HG02943 (cell line): ENCODE measurements around the gene IGSF10.
"Not testable (repeated sequence)": the region's sequence is repeated elsewhere in the genome, so short reads cannot be mapped to it uniquely, and the experiment has no call there.

Experiments
- ATAC-seq: cut with Tn5 transposase; IDR thresholded peaks from one replicate; pipeline ENCODE4 v1.9.1; 2021; ENCODE audit warnings: mild to moderate bottlenecking, low read depth, moderate library complexity; ENCODE audit not compliant: unreplicated experiment

Gene IGSF10, protein sequence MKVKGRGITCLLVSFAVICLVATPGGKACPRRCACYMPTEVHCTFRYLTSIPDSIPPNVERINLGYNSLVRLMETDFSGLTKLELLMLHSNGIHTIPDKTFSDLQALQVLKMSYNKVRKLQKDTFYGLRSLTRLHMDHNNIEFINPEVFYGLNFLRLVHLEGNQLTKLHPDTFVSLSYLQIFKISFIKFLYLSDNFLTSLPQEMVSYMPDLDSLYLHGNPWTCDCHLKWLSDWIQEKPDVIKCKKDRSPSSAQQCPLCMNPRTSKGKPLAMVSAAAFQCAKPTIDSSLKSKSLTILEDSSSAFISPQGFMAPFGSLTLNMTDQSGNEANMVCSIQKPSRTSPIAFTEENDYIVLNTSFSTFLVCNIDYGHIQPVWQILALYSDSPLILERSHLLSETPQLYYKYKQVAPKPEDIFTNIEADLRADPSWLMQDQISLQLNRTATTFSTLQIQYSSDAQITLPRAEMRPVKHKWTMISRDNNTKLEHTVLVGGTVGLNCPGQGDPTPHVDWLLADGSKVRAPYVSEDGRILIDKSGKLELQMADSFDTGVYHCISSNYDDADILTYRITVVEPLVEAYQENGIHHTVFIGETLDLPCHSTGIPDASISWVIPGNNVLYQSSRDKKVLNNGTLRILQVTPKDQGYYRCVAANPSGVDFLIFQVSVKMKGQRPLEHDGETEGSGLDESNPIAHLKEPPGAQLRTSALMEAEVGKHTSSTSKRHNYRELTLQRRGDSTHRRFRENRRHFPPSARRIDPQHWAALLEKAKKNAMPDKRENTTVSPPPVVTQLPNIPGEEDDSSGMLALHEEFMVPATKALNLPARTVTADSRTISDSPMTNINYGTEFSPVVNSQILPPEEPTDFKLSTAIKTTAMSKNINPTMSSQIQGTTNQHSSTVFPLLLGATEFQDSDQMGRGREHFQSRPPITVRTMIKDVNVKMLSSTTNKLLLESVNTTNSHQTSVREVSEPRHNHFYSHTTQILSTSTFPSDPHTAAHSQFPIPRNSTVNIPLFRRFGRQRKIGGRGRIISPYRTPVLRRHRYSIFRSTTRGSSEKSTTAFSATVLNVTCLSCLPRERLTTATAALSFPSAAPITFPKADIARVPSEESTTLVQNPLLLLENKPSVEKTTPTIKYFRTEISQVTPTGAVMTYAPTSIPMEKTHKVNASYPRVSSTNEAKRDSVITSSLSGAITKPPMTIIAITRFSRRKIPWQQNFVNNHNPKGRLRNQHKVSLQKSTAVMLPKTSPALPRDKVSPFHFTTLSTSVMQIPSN (N-terminal part only)

DNA sequence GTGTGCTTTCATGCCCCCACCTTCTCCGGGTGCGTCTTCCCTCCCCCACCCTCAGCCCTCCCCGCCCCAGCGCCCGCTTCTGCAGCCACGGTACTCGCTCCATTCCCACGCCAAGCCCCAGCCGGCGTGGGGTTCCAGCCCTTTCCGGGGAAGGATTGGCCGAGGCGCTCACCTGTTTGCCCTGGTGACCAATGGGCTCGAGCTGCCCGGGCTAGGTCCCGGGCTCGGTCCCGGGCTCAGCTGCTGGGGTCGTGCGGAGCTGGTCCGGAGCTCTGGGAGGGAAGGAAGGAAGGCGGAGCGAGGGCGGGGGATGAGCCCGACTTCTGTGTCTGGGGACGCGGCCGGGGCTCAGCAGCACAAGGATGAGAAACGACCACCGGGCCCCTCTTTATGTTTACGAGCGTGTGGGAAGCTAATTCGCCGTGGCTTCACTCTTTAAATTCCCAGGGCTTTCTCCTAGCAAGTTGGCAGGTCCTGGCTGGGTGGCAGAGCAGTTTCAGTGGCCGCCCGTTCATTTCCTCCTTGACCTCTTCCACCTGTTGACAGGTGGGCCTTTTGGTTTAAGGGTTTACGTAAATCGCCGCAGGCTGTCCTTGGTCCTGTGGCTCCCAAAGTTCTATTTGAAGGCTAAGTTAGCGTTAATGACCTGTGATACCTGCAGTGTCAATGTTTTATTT lies at the start of gene IGSF10:
Gene IGSF10 (minus strand): TSS at position 288 of the 677 bp plus-strand sequence. CDS start 2,352 bp downstream, outside the sequence.
- no peak for ATAC-seq

DNA sequence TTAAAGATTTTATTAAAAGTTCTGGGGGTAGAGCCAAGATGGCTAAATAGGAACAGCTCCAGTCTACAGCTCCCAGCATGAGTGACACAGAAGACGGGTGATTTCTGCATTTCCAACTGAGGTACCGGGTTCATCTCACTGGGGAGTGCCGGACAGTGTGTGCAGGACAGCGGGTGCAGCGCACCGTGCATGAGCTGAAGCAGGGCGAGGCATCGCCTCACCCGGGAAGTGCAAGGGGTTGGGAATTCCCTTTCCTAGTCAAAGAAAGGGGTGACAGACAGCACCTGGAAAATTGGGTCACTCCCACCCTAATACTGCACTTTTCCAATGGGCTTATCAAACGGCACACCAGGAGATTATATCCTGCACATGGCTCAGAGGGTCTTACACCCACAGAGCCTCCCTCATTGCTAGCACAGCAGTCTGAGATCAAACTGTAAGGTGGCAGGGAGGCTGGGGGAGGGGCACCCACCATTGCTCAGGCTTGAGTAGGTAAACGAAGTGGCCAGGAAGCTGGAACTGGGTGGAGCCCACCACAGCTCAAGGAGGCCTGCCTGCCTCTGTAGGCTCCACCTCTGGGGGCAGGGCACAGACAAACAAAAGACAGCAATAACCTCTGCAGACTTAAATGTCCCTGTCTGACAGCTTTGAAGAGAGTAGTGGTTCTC lies 48.7 kb upstream of the IGSF10 start:
- not testable (repeated sequence) for ATAC-seq

DNA sequence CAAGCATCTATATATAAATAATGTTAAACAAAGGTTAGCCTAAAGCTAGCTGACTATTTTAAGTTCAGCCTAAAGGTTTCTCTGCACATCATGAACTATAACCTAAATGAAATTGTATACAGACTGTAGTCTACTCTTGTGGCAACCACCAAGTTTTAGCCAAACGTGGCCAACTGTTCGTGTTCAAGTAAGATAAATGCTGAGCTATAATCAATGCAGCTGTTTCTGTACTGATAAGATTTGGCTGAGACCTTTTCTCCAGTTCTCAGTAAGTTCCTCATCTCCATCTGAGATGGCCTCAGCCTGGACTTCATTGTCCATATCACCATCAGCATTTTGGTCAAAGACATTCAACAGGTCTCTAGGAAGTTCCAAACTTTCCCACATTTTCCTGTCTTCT lies 43.7 kb upstream of the IGSF10 start:
- ATAC-seq, result no peak

DNA sequence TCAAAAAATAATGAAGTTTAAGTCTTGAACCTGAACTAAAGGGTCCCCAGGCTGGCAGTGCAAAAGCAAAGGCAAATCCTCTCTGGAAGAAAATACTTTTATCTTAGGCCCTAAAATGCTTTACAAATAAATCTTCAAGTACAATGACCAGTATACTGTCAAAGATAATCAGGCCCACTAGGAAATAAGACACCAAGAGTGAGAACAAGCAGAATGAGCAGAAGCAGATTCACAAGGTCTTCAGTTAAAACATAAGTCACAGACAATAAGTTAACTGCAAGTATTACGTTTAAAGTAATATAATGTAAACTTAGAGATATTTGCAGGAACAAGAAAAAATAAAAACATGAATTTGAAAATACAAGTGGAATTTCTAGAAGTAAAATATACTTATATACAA lies 42.2 kb upstream of the IGSF10 start:
- no peak for ATAC-seq

DNA sequence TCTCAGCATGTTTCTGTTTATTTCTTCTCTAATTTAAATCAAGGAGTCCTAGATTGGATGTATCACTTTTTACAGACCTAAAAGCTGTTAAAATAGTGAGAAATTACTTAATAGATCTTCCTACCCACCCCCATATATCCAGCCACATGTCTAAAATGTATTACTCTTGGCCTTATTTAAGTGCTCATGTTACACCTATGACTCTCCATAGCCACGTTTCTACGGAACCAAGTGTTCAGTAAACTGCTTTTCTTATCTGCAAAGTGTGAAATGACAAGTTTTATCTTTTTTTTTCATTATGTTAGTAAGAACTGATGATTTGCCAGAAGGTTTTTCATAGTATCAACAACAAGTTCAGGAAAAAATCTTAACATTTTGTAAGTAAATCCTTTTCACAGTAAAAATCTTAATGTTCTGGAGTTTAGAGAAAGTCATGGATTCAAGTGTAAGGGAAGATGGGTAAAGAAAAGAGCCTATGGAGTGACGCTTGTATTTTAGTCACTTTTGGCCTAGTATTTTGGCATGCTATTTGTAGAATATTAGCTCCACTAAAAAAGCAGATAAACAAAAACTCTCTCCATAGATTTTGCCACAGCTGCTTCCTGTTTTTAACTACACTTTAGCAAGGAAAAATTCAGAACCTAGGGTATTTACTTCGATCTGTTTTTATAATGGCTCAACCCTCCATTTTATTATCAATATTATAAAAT lies 41.2 kb upstream of the IGSF10 start:
- no peak for ATAC-seq

DNA sequence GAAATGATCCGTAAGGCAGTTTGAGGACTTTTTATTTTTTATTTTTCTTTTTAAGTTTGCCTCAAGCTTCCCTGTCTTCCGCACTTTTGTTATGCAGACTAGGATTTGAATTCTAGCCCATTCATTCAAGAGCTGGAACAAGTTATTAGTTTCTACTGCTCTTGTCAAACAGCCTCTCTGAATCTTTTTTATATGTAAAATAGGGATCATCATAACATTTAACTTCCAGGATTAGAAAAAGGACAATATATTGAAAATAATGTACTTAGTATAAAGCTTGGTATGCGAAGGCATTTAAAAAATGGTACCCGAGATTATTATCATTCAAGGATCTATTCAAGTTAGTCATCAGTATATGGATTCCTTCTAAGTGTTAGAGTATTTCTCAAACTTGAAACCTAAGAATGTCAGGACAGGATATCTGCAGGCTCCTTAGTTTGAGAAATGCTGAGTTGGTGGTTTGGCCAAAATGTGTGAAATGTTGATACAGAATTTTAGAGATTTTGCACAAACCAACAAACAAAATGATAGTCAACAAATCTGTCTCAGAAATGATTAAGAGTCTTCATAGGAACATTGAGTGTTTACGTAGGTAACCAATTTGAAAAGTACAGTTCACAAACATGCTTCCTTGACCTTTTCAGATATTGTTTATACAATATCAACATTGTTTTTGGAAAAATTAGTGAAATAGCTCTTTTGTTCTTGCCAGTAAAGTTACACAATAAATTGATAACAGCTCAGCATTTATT lies 40.5 kb upstream of the IGSF10 start:
- no peak for ATAC-seq

DNA sequence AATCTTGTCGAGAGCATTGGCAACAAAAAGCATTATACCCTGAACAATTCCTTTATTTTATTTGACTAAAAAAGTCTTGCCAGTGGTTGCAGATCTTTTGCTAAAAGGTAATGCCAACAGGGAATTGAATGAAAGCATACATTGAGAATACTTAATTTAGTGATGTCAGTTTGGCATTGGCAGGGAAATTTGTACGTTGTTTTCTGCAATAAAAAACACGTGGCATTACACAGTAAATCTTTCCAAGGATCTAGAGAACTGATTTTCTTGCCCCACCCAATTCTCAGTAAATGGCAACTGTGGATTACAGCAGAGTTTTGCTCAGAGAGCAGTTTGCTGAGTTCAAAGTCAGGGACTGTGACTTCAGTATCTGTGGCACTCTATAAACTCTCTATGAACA lies 38.3 kb upstream of the IGSF10 start:
- no peak for ATAC-seq

DNA sequence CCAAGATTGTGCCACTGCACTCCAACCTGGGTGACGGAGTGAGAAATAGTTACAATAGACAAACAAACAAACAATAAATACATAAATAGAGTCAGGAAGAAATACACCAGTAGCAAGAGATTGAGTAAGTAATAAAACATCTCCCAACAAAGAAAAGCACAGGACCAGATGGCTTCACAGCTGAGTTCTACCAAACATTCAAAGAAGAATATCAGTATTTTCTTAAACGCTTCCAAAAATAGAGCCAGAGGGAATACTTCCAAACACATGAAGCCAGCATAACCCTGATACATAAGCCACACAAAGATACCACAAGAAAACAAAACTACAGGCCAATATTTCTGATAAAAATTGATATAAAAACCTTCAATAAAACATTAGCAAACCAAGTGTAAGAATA lies 30.7 kb upstream of the IGSF10 start:
- ATAC-seq, result no peak

DNA sequence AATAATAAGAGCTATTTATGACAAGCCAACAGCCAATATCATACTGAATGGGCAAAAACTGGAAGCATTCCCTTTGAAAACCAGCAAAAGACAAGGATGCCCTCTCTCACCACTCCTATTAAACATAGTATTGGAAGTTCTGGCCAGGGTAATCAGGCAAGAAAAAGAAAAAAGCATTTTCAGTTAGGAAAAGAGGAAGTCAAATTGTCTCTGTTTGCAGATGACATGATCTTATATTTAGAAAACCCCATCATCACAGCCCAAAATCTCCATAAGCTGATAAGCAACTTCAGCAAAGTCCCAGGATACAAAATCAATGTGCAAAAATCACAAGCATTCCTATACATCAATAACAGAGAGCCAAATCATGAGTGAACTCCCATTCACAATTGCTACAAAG lies 27.0 kb upstream of the IGSF10 start:
- ATAC-seq, result not testable (repeated sequence)

DNA sequence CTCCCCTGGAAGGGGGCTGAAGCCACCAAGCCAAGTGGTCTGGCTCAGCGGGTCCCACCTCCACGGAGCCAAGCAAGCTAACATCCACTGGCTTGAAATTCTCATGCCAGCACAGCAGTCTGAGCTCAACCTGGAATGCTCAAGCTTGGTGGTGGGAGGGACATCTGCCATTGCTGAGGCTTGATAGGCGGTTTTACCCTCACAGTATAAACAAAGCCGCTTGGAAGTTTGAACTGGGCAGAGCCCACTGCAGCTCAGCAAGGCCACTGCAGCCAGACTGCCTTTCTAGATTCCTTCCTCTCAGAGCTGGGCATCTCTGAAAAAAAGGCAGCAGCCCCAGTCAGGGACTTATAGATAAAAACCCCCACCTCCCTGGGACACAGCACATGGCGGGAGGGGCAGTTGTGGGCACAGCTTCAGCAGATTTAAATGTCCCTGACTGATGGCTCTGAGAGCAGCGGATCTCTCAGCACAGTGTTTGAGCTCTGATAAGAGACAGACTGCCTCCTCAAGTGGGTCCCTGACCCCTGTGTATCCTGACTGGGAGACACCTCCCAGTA lies 23.2 kb upstream of the IGSF10 start:
- no peak for ATAC-seq

DNA sequence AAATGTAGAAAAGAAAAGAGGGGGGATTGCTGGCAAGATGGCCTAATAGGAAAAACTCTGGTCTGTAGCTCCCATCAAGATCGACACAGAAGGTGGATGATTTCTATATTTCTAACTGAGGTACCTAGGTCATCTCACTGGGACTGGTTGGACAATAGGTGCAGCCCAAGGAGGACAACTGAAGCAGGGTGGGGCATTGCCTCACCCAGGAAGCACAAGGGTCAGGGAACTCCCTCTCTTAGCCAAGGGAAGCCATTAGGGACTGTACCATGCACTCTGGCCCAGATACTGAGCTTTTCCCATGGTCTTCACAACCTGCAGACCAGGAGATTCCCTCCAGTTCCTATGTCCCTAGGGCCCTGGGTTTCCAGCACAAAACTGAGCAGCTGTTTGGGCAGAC lies 22.6 kb upstream of the IGSF10 start:
- ATAC-seq, result no peak

DNA sequence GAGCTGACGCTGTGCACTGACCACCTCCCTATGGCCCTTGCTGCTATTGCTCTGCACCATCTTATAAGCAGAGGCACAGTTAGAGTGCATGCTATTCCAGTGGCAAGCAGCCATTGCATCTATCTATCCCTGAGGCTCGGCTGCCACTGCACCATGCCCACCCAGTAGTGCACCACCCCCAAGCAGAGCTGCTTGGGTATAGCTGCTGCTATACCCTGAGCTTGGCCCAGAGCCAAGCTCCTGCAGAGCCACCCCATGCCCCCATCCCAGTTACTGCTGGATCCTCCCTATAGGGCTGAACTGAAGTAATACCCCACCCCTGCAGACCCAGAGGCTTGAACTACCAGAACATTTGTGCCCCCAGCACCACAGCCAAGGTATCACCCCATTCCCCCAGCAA lies 19.6 kb upstream of the IGSF10 start:
- ATAC-seq, result no peak

DNA sequence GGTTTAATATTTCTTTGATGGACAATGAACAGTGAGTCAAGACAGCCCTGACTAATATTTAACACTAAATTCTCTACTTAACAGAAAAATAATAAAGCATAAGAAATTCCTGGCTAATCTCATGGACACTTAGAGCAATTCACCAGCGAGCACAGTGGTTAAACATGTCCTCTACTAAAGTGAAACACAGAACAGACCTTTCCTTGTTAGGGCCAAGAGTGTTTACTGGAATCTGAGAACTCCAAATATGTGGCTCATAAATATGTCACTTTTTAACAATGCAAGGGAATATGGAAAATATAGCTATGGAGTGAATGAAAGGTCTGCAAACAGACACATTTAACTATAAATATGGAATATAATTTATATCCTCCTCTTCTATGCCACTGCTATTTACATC lies 18.6 kb upstream of the IGSF10 start:
- ATAC-seq, result no peak

DNA sequence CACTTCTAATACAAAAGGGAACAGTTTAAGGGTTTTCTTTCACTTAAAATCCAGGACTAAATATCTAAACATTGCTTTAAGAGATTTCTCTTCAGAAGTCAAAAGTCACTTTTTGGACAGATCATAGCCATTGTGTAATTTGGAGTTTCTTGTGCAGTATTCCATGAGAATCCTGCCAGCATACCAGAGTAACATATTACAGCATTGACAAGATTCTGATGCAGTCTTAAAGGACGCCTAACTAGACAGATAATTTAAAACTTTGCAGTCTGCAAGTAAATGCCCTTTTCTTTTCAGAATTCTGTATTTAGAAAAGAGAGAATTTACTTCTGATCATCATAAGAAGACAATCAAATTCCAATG lies 17.5 kb upstream of the IGSF10 start:
- no peak for ATAC-seq

DNA sequence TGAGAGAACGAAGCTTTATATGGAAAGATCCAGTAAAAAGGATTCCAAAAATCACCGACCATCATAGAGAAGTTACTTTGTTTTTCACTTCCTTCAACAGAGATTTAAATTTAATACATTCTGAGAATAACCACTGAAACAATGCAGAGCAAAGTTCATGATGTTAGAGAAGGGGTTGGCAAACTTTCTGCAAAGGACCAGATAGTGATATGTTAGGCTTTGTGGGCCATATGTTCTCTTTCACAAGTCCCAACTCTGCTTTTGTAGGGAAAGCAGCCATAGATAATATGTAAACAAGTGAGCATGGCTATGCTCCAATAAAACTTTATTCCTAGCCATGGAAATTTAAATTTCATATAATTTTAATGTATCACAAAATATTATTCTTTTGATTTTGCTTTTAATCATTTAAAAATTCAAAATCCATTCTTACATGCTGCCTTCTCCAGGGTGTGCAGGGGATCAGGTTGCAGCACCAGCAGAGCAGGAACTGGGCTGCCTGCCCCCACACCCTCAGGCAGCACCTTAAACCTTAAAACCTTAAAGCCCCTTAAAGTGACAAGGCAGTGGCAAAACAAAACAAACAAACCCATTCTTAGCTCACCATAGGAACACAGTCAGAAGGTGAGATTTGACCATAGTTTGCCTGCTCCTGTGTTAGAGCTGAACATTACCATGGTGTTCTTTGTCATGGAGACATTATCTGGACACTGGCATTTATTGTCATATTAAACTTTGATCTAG lies 16.9 kb upstream of the IGSF10 start:
- no peak for ATAC-seq

DNA sequence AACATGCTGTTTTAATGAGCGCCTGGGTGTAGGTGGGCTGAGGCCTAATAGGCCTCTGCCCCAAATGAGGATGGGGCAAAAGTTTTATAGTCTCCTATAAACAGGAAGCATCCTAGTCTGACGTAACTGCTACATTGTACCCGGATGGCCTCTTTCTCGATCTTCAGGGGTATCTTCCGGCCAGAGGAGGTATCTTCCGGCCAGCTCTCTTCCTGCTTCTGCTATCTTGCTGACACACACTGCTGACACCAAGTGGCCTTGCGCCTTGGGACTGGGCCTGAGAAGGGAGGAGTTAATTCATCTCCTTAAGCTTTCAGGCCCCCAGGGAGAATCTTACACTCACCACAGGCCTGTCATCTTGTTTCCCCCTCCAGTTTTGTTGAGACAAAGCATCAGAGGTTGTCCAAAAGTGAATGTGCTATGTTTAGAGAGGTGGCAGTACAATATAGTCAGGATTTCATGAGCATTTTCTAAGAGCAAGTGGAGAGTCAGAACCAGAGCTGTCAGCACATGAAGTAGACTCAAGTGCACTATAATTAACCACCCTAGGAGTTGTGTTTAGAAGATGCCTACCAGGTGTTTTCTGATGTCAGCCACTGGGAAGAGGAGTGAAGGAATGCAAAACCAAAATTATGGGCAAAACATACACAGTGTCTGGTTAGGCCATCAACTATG lies 15.6 kb upstream of the IGSF10 start:
- no peak for ATAC-seq
